NCI-H510A treated with DMSO at 0.1 percent for 48 hours (cell line): ENCODE data around the gene CFD.
"Not testable (repeated sequence)": the region's sequence is repeated elsewhere in the genome, so short reads cannot be mapped to it uniquely, and the experiment has no call there.

ENCODE experiments used
- DNase-seq: peaks from one replicate; lab custom pipeline; 2025; lab: John Stamatoyannopoulos, UW

Gene CFD

DNA sequence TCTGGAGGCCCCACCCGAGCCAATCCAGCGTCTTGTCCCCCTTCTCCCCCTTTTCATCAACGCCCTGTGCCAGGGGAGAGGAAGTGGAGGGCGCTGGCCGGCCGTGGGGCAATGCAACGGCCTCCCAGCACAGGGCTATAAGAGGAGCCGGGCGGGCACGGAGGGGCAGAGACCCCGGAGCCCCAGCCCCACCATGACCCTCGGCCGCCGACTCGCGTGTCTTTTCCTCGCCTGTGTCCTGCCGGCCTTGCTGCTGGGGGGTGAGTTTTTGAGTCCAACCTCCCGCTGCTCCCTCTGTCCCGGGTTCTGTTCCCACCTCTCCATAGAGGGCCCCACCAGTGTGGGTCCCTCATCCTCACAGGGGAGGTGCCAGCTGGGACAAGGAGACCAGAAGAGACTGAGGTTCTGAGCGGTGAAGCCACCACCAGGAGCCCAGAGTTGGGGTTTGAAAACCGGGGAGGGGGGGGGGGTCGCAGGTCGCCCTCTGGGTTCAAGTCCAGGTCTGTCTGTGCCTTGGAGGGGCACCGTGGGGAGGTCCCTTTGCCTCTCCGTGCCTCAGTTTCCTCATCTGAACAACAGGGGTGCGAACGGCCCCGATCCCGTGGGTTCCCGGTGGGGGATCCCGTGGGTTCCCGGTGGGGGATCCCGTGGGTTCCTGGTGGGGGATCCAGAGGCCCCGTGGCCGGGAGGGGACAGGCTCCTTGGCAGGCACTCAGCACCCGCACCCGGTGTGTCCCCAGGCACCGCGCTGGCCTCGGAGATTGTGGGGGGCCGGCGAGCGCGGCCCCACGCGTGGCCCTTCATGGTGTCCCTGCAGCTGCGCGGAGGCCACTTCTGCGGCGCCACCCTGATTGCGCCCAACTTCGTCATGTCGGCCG is 7.1 kb upstream of the CFD start, which contains the start of gene ELANE:
Gene ELANE (plus strand): TSS at position 168 of the 878 bp plus-strand sequence. CDS start 26 bp downstream, at position 194.
- DNase-seq: no peak

DNA sequence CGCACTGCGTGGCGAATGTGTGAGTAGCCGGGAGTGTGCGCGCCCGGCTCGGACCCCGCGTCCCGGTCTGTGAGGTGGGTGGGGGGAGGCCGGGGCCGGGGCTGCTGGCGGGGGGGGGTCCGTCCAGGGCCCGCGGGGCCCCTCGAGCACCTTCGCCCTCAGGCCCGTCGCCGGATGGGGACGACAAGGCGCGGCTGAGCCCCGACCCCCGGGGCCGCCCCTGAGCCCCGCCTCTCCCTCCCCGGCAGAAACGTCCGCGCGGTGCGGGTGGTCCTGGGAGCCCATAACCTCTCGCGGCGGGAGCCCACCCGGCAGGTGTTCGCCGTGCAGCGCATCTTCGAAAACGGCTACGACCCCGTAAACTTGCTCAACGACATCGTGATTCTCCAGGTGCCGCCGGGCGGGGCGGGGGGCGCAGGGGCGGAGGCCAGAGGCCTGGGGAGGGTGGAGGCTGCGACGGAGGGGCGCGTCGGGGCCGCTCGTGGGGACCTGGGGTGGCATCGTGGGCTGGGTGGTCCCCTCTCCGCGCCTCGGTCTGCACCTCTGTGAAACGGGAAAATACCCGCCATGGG is 6.4 kb upstream of the CFD start:
- DNase-seq: no peak

DNA sequence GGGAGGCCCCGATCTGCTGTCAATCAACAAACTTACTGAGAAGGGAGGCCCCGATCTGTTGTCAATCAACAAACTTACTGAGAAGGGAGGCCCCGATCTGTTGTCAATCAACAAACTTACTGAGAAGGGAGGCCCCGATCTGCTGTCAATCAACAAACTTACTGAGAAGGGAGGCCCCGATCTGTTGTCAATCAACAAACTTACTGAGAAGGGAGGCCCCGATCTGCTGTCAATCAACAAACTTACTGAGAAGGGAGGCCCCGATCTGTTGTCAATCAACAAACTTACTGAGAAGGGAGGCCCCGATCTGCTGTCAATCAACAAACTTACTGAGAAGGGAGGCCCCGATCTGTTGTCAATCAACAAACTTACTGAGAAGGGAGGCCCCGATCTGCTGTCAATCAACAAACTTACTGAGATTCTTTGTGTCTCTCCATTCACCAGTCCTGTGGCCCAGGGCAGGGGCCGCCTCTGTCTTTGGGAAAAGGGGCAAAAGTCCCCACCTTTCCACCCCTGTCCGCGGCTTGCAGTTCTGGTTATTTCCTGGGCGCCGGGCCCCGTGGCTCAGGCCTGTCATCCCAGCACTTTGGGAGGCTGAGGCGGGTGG is 5.7 kb upstream of the CFD start:
- not testable (repeated sequence) for DNase-seq

DNA sequence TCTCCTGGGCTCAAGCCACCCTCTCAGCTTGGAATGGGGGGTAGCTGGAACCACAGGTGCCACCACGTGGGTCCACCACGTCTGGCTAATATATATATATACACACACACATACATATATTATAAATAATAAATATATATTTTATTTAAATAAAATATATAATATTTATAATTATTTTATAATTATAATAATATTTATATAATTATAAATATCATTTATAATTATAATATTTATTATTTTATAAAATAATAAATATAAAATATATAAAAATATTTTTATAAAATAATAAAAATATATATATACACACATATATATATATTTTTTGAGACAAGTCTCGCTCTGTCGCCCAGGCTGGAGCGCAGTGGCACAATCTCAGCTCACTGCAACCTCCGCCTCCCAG is 4.9 kb upstream of the CFD start:
- no peak for DNase-seq

DNA sequence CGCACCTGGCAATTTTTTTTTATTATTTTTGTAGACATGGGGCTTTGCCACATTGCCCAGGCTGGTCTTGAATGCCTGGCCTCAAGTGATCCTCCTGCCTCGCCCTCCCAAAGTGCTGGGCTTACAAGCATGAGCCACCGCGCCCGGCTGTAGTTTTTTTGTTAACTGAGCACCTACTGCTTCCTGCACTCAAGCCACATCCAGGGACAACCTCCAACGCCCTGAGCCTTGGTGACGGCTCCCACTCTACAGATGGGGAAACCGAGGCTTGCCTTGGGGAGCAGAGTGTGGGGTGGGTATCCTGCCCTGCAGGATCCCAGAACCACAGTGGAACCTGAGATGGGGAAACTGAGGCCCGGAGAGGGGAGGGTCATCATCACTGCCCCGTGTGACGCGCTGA is 4.3 kb upstream of the CFD start:
- DNase-seq: no peak

DNA sequence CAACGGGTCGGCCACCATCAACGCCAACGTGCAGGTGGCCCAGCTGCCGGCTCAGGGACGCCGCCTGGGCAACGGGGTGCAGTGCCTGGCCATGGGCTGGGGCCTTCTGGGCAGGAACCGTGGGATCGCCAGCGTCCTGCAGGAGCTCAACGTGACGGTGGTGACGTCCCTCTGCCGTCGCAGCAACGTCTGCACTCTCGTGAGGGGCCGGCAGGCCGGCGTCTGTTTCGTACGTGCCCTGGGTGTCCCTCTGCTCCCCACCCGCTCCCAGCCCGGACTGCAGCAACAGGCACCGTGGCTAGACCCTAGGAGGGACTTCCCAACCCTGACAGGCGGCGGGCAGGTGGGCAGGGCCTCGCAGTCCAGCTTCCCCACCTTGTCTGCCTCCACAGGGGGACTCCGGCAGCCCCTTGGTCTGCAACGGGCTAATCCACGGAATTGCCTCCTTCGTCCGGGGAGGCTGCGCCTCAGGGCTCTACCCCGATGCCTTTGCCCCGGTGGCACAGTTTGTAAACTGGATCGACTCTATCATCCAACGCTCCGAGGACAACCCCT is 3.8 kb upstream of the CFD start:
- DNase-seq: no peak

DNA sequence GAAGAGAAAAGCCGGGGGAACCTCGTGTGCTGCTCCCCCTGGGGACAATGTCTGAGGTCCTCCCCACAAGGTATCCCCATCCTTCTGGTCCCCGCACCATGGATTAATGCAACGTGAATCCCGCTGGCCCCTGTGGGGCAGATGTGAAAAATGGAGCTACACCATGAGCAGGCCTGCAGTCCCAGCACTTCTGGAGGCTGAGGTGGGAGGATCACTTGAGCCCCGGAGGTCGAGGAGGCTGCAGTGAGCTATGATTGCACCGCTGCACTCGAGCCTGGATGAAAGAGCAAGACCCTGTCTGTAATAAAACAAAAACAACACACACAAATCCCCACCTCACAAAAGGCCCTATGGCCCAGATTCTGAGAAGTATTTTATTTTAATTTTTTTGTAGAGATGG is 1.2 kb upstream of the CFD start:
- DNase-seq: no peak

DNA sequence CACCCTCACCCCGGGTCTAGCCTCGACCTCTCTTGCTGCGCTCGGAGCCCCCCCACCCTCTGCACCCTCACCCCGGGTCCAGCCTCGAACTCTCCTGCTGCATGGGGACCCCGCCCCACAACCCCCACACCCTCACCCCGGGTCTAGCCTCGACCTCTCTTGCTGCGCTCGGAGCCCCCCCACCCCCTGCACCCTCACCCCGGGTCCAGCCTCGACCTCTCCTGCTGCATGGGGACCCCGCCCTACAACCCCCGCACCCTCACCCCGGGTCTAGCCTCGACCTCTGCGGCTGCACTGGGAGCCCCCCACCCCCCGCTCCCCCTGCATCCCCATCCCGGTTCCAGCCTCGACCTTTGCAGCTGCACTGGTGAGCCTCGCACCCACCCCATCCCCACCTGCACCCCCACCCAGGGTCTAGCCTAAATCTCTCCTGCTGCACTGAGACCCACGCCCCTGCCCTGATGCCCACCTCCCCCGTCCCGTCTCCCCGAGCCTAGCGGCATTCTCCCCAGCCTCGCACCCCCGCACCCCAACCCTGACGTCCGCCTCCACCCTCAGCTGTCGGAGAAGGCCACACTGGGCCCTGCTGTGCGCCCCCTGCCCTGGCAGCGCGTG is 1.8 kb downstream of the CFD start:
- no peak for DNase-seq

DNA sequence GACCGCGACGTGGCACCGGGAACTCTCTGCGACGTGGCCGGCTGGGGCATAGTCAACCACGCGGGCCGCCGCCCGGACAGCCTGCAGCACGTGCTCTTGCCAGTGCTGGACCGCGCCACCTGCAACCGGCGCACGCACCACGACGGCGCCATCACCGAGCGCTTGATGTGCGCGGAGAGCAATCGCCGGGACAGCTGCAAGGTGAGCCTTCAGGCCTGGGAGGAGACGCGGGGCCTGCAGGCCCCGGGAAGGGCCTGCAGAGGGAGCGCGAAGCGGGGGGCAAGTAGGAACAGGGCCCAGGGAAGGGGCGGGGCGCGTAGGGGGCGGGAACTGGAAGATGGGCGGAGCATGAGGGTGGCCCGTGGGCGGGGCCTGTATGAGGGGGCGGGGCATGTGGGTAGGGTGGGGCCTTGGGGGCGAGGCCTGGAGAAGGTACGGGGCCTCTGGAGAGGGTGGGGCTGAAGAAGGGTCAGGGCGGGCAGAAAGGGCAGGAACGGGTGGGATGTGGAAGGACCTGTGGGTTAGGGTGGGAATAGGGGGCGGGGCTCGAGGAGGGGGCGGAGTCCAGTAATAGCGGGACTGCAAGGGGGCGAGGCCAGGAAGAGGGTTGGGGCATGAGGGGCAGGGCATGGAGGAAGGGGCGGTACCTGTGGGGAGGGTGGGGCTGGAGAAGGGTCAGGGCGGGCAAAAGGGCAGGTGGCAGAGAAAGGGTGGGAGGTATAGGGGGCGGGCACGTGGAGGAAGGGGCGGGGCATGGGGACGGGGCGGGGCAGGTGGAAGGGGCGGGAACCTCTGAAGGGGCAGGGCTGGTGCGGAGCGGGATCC is 2.5 kb downstream of the CFD start:
- DNase-seq: no peak

DNA sequence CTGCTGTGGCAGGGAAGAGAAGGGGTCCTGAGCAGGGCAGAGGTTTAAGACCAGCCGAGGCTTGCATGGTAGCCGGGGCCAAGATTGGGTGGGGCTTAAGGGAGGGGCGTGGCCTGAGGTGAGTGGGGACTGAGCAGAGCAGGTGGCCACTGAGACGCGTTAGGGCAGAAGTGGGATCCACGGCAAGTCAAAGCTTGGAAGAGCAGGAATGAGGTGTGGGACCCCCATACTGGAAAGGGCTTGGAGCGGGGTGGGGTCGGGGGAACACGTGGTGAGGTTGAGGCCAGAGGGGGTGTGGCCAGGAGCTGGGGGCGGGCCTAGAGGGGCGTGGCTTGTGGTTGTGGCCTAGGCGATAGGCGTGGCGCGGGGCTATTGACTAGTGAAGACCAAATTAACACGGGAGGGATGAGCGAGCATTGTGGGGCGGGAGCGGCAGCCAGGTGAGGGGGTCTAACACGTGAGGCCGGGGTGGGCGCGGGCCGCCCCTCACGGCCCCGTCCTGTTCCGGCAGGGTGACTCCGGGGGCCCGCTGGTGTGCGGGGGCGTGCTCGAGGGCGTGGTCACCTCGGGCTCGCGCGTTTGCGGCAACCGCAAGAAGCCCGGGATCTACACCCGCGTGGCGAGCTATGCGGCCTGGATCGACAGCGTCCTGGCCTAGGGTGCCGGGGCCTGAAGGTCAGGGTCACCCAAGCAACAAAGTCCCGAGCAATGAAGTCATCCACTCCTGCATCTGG is 3.3 kb downstream of the CFD start:
- DNase-seq: no peak

DNA sequence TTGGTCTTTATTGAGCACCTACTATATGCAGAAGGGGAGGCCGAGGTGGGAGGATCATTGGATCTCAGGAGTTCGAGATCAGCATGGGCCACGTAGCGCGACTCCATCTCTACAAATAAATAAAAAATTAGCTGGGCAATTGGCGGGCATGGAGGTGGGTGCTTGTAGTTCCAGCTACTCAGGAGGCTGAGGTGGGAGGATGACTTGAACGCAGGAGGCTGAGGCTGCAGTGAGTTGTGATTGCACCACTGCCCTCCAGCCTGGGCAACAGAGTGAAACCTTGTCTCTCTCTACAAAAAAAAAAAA is 3.8 kb downstream of the CFD start:
- no peak for DNase-seq

DNA sequence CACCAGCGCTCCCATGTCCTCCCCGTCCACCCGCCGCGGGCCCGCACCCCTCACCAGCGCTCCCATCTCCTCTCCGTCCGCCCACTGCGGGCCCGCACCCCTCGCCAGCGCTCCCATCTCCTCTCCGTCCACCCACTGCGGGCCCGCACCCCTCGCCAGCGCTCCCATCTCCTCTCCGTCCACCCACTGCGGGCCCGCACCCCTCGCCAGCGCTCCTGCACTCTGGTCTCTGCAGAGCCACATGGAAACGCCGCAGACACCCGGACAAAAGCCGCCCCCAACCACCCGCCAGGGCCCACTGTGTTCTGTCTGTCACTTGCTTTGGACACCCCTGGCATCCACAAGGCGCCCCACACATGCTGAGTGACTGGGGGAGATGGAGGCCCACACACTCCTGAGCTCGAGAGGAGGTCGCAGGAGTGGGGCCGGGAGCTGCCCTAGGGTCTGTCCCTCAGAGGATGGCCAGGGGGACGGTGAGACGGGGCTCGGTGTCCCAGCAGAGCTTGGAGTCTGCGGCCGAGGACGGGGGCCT is 7.4 kb downstream of the CFD start:
- no peak for DNase-seq

DNA sequence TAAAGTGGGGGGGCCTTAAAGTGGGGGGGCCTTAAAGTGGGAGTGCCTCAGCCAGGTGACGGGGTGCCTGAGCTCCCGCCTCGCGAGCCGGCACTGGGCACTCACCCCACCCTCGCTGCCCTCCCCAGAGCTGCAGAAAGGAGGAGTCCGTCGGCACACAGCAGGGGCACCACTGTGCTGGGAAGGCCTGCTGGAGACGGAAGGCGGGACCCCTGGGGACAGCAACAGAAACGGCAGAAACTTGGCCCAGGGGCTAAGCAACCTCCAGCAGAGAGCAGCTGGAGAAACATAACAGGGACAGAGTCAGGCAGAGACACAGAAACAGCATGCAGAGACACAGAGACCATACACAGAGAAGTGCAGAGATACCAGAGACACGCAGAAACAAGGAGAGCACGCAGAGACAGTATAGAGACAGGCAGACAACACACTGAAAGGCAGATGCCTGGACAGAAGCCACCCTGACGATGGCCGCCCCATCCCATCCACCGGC is 7.9 kb downstream of the CFD start:
- no peak for DNase-seq

DNA sequence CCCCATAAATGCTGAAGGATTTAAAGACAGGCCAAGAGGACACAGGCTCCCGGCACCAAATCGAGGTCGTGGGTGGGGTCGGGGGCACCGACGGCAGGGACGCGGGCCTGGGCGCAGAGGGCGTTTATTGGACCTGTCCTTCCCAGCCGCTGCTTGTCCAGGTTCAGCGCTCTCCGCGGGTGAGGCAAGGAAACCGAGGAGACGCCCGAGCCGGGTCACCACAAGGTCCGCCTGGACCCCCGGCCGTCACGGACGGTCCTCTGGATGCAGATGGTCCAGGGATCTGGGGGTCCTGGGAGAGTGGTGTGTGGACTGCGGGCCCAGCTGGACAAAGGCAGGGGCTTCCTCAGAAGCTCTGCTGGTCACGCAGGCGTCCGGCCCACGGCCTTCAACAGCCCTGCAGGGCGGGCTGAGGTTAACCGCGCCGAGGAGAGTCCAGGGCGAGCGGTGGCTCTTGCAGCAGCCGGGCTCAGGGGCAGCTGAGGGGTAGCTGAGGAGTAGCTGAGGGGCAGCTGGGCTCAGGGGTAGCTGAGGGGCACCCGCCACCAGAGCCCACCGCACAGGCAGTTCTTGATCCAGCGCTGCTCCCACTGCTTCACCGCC is 8.5 kb downstream of the CFD start:
- no peak for DNase-seq

DNA sequence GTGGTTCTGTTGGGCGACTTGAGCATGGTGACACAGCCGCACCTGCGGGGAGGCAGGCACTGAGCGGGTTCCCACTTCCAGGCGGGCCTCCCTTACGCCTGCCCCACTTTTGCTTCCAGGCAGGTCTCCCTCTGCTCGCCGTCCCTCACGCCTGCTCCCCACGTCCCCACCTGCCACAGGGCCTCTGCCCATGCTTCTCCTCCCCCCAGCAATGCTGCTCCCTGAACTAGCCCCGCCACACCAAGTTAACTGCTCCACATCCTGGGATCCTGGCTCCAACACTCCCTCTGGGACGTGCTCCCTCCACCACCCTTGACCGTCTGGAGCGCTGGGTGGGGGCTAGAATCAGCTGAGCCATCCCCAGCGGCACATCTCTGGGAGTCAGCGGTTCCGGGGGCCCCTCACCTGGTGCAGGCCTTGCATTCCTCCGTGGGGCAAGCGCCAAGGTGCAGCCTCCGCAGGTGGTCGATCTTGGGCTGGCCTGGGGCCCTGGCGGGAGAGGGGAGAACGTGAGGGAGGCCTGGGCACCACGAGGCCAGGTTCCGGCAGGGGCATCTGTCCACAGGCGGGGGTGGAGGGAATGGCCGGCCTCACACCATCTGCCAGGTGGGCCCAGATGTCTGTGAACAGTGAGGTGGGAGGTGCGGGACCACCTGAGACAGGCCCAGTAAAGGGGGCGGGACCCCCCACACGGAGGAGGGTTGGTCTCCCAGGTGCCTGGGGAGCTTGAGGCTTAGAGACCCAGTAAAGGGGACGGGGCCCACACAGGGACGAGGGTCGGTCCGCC is 9.2 kb downstream of the CFD start:
- DNase-seq: no peak

DNA sequence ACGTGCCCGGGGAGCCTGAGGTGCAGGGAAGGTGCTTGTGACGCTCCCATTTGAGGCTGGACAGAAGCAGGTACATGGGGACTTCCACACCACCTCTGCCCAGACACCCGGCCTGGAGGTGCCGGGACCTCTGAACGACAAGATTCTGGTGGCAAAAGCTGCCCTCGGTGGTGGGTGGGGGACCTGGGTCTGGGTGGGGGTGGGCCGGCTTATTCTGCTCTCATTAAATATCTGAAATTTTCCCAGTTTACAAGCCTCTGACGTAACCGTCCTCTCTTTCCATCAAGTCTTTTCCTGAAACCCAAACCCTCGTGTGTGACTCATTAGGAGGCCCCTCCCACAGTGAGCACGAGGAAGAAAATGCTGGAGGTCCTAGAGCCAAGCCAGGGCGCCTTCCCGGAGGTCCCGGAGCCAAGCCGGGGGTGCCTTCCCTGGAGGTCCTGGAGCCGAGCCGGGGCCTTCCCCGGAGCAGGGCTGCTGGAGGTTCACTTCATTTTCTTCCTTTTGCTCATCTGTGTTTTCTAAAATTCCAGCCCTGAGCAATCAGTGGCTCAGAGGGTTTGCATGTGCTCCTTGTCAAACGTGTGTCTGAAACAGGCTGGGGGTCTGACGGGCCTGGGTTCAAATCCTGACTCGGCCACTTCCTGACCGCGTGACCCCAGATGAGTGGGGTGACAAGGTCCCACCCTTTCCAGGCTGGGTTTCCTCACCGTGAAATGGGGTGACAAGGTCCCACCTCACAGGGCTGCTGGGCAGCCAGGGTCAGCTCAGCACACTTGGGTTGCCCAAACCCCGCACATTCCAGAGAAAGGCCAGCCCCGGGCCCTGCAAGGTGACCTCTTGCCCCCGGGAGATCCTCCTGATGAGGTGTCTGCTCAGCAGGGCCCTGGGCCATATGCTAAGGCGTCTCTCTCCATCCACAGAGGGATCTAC is 10.0 kb downstream of the CFD start:
- no peak for DNase-seq

DNA sequence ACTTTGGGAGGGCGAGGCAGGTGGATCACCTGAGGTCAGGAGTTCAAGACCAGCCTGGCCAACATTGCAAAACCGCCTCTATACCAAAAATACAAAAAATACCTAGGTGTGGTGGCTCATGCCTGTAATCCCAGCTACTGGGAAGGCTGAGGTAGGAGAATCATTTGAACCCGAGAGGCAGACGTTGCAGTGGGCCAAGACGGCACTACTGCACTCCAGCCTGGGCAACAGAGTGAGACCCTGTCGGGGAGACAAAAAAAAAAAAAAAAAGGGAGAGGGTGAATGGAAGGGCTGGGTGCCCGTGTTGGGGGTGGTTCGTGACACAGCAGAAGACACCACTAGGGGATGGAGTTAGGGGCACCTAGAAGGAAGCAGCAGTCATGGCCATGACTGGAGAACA is 10.8 kb downstream of the CFD start:
- no peak for DNase-seq

DNA sequence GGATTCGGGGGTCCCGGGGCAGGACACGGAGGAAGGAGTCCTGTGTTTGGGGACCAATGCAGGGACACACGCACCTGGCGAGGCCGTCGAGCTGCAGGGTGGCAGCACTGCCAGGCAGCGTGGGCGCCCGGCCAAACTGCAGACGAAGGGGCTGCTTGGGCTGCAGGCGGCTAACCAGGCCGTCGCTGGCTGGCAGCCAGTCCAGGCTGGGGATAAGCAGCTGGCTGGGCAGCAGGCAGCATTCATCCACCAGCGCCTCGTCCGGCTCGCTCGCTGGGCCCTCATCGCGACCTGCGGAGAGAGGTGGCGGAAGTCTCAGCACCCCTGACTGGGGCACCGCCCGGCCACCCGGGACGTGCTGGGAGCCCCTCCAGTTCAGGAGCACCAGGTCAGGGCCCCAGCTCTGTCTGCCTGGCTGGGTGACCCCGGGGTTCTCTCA is 11.5 kb downstream of the CFD start:
- no peak for DNase-seq
